ENCODE data around the gene PALLD. TPM values are rescaled to one million over a fixed set of nuclear protein-coding genes. Genes with fewer than 3 reads are reported as not detected.

The PALLD gene
- polyA plus RNA-seq, 1 donor from 2014 or later: 20.5 TPM

- H3K9ac ChIP-seq (ENCODE audit: low read length): no peak overlapping the region
- TF ChIP-seq EP300 (conservative IDR thresholded peaks at IDR 0.05; ENCODE audit: poor library complexity, severe bottlenecking): peak; percentile 66
- no peak for TF ChIP-seq MXI1 (conservative IDR thresholded peaks at IDR 0.05; ENCODE audit: poor library complexity, severe bottlenecking)
- TF ChIP-seq RAD21 (conservative IDR thresholded peaks at IDR 0.05): no peak
- TF ChIP-seq EZH2 (IDR thresholded peaks at IDR 0.05; ENCODE audit: borderline replicate concordance, insufficient read depth, low read length, poor library complexity, severe bottlenecking): no peak
- TF ChIP-seq, protein P1, sequence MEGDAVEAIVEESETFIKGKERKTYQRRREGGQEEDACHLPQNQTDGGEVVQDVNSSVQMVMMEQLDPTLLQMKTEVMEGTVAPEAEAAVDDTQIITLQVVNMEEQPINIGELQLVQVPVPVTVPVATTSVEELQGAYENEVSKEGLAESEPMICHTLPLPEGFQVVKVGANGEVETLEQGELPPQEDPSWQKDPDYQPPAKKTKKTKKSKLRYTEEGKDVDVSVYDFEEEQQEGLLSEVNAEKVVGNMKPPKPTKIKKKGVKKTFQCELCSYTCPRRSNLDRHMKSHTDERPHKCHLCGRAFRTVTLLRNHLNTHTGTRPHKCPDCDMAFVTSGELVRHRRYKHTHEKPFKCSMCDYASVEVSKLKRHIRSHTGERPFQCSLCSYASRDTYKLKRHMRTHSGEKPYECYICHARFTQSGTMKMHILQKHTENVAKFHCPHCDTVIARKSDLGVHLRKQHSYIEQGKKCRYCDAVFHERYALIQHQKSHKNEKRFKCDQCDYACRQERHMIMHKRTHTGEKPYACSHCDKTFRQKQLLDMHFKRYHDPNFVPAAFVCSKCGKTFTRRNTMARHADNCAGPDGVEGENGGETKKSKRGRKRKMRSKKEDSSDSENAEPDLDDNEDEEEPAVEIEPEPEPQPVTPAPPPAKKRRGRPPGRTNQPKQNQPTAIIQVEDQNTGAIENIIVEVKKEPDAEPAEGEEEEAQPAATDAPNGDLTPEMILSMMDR (IDR thresholded peaks at IDR 0.05; ENCODE audit: poor library complexity, severe bottlenecking): no peak
- H2AFZ ChIP-seq (ENCODE audit: low read depth, low read length): no peak overlapping the region
- no peaks in the 10 kb centered on the region for H3F3A ChIP-seq (ENCODE audit: insufficient read depth, low read length, poor library complexity, severe bottlenecking)
- H3K4me3 ChIP-seq (ENCODE audit: low read length): peak overlapping the region; percentile 19
- no peaks in the 10 kb centered on the region for H3K9me3 ChIP-seq (ENCODE audit: low read length)
- no peaks in the 10 kb centered on the region for H3K79me2 ChIP-seq (replicated peaks; ENCODE audit: insufficient read depth, low read length)
- no peaks in the 10 kb centered on the region for H3K27me3 ChIP-seq (ENCODE audit: insufficient read depth, low read depth, low read length)
- H3K9me2 ChIP-seq (ENCODE audit: insufficient read depth, low read length): no peaks in the 10 kb centered on the region
- no peak overlapping the region for H3K27ac ChIP-seq (ENCODE audit: low read length)
- no peaks in the 10 kb centered on the region for H3K36me3 ChIP-seq (ENCODE audit: insufficient read depth, low read length)
- no peaks in the 10 kb centered on the region for H4K20me1 ChIP-seq (ENCODE audit: insufficient read depth)
- no peak overlapping the region for H3K4me2 ChIP-seq (ENCODE audit: low read length)
Measured at GRCh38 chr4:168691631-168692369, 194.9 kb downstream of the PALLD start.

DNA sequence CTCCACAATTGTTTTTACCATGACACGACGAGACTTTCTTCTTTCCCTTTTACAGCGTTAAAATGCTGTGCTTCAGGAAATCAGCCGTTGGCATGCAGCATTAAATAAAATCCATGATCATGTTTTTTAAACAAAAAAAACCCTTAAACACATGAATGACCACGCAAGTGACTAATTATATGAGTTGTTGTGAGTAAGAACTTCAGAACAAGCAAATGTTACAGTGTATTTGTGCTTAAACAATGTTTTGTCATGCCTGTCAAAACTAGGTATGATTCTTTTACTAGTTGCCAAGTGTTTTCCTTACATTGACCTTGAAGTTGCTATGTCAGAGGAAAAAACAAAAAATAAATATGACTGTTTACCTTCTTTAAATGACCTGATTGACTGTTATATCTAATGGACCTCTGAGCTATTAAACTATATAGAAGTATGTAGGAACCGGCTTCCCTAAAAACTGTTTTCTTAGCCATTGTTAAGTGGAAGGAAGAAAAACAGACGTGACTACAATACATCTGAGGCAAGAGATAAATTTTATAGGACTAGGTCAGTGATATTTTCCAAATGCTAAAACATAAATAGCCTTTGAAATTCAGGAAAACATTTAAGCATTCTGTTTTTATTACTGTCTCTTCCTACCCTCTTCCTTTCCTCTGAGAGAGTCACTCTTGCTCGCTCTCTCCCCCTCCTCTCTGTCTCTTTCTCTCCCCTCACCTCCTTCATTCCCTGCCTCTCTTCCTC is 197.1 kb downstream of the PALLD start:
- Histone ChIP-seq H3K9me2 (ENCODE audit: insufficient read depth, low read length) (no peaks in the 10 kb centered on the region), H3K79me2 (replicated peaks; ENCODE audit: insufficient read depth, low read length) (no peaks in the 10 kb centered on the region), H3F3A (ENCODE audit: insufficient read depth, low read length, poor library complexity, severe bottlenecking) (no peaks in the 10 kb centered on the region), H3K4me3 (ENCODE audit: low read length) (no peak overlapping the region), H2AFZ (ENCODE audit: low read depth, low read length) (no peak overlapping the region), H3K9ac (ENCODE audit: low read length) (peak overlapping the region; percentile 9), H3K36me3 (ENCODE audit: insufficient read depth, low read length) (no peaks in the 10 kb centered on the region), H3K9me3 (ENCODE audit: low read length) (no peaks in the 10 kb centered on the region), H3K27ac (ENCODE audit: low read length) (peak overlapping the region; percentile 50), H3K27me3 (ENCODE audit: insufficient read depth, low read depth, low read length) (no peaks in the 10 kb centered on the region), H4K20me1 (ENCODE audit: insufficient read depth) (no peaks in the 10 kb centered on the region), H3K4me2 (ENCODE audit: low read length) (no peak overlapping the region)
- TF ChIP-seq RAD21 (conservative IDR thresholded peaks at IDR 0.05): no peak
- TF ChIP-seq POLR2AphosphoS5 (IDR thresholded peaks at IDR 0.05): no peak
- no peak for TF ChIP-seq TAF1 (IDR thresholded peaks at IDR 0.05; ENCODE audit: low read depth)
- TF ChIP-seq EZH2 (IDR thresholded peaks at IDR 0.05; ENCODE audit: borderline replicate concordance, insufficient read depth, low read length, poor library complexity, severe bottlenecking): no peak
- TF ChIP-seq, protein P1 (IDR thresholded peaks at IDR 0.05; ENCODE audit: poor library complexity, severe bottlenecking): no peak
- no peak for TF ChIP-seq SMC3 (conservative IDR thresholded peaks at IDR 0.05; ENCODE audit: poor library complexity)
- TF ChIP-seq, protein P2, sequence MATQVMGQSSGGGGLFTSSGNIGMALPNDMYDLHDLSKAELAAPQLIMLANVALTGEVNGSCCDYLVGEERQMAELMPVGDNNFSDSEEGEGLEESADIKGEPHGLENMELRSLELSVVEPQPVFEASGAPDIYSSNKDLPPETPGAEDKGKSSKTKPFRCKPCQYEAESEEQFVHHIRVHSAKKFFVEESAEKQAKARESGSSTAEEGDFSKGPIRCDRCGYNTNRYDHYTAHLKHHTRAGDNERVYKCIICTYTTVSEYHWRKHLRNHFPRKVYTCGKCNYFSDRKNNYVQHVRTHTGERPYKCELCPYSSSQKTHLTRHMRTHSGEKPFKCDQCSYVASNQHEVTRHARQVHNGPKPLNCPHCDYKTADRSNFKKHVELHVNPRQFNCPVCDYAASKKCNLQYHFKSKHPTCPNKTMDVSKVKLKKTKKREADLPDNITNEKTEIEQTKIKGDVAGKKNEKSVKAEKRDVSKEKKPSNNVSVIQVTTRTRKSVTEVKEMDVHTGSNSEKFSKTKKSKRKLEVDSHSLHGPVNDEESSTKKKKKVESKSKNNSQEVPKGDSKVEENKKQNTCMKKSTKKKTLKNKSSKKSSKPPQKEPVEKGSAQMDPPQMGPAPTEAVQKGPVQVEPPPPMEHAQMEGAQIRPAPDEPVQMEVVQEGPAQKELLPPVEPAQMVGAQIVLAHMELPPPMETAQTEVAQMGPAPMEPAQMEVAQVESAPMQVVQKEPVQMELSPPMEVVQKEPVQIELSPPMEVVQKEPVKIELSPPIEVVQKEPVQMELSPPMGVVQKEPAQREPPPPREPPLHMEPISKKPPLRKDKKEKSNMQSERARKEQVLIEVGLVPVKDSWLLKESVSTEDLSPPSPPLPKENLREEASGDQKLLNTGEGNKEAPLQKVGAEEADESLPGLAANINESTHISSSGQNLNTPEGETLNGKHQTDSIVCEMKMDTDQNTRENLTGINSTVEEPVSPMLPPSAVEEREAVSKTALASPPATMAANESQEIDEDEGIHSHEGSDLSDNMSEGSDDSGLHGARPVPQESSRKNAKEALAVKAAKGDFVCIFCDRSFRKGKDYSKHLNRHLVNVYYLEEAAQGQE (IDR thresholded peaks at IDR 0.05; ENCODE audit: borderline replicate concordance): no peak
- TF ChIP-seq EP300 (conservative IDR thresholded peaks at IDR 0.05; ENCODE audit: poor library complexity, severe bottlenecking): no peak
- no peak for TF ChIP-seq MXI1 (conservative IDR thresholded peaks at IDR 0.05; ENCODE audit: poor library complexity, severe bottlenecking)
